Smooth muscle cell (in vitro differentiated cells): ENCODE data around the gene ARHGDIG. TPM values are rescaled to one million over a fixed set of nuclear protein-coding genes. Genes with fewer than 3 reads are reported as not detected.

Experiments
- DNase-seq: peaks from one replicate; lab custom pipeline; 2025; ENCODE audit not compliant: unreplicated experiment; lab: John Stamatoyannopoulos, UW
- H2AFZ ChIP-seq: fragments of 200-600 bp; sonication (generic); 2 replicates; pipeline ENCODE4 v1.6.0; 2016; ENCODE audit warnings: antibody characterized with exemption, low read depth, mild to moderate bottlenecking
- H3F3A ChIP-seq: fragments of 200-600 bp; sonication (generic); 2 replicates; pipeline ENCODE4 v1.6.0; 2017; ENCODE audit warnings: antibody characterized with exemption, low read depth
- H3K27ac ChIP-seq: fragments of 200-600 bp; sonication (generic); 2 replicates; pipeline ENCODE4 v1.5.1; 2016; ENCODE audit warnings: low read depth, mild to moderate bottlenecking
- H3K27me3 ChIP-seq: fragments of 200-600 bp; sonication (generic); 2 replicates; pipeline ENCODE4 v1.6.1; 2016; ENCODE audit warnings: low read depth, mild to moderate bottlenecking
- H3K36me3 ChIP-seq: fragments of 200-600 bp; sonication (generic); 2 replicates; pipeline ENCODE4 v1.5.1; 2016; ENCODE audit warnings: low read depth
- H3K4me1 ChIP-seq: fragments of 200-600 bp; sonication (generic); 2 replicates; pipeline ENCODE4 v1.5.1; 2016; ENCODE audit warnings: low read depth
- H3K4me2 ChIP-seq: fragments of 200-600 bp; sonication (generic); 2 replicates; pipeline ENCODE4 v1.6.0; 2016; ENCODE audit warnings: mild to moderate bottlenecking
- H3K4me3 ChIP-seq: fragments of 200-600 bp; sonication (generic); 2 replicates; pipeline ENCODE4 v1.5.1; 2016; ENCODE audit warnings: mild to moderate bottlenecking
- H3K79me2 ChIP-seq: fragments of 200-600 bp; sonication (generic); 2 replicates; pipeline ENCODE4 v1.6.0; 2016; ENCODE audit warnings: low read depth, mild to moderate bottlenecking
- H3K9ac ChIP-seq: fragments of 200-600 bp; sonication (generic); 2 replicates; pipeline ENCODE4 v1.6.0; 2016; ENCODE audit warnings: low read depth
- H3K9me3 ChIP-seq: fragments of 200-600 bp; sonication (generic); replicated peaks from 2 replicates; pipeline ENCODE4 v1.5.1; 2016; ENCODE audit warnings: low read depth
- H4K20me1 ChIP-seq: fragments of 200-600 bp; sonication (generic); 2 replicates; pipeline ENCODE4 v1.6.0; 2016; ENCODE audit warnings: low read depth
- WGBS: methylation state at CpG from one replicate; pipeline ENCODE4 v1.1.7; 2016; ENCODE audit warnings: low lambda C conversion rate; 5-methylcytosine and 5-hydroxymethylcytosine counted together
- polyA plus RNA-seq: library from polyadenylated mRNA; unstranded; fragments of >200 nt; fragmentation: Nextera tagmentation; extraction: Ambion mirVana; gene quantifications from 2 replicates; pipeline ENCODE4 v1.2.1, GENCODE V29; 2016
- total RNA-seq: library from RNA; depleted of rRNA; stranded (reverse); fragments of >200 nt; gene quantifications from 2 replicates; pipeline ENCODE4 v1.2.3, GENCODE V29; 2014
- TF ChIP-seq, protein P1 (sequence below): fragments of 200-600 bp; sonication (generic); IDR thresholded peaks from 2 replicates; pipeline ENCODE4 v1.5.1; 2017; ENCODE audit warnings: borderline replicate concordance, mild to moderate bottlenecking, antibody characterized with exemption; ENCODE audit not compliant: insufficient read depth, poor library complexity, severe bottlenecking

ARHGDIG gene
- total and polyA plus RNA-seq, 2 experiments from 2014 or later: 0.58 to 2.9 TPM

DNA sequence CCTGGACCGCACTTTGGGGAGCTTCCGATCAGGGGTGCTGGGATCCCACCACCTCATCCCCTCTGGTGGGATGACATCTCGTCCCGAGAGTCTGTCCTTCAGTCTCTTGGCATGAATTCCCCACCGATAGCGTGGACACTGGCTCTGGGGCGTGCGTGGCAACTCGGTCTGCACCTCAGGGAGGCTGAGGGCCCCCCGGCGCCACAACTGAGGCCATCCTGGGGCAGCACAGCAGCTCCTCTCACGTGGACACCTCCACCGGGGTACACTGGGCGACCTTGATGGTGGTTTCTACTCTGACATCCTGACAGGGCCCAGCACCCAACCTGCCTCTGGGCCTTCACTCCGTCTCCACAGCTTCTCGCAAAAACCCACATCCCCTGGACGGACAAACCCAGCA lies 11.1 kb downstream of the ARHGDIG start:
- H3K9me3 ChIP-seq: no peaks in the 10 kb centered on the region
- H3K4me3 ChIP-seq: no peak overlapping the region
- H3F3A ChIP-seq: no peaks in the 10 kb centered on the region
- WGBS: 98% methylated on average over 17 of the region's 17 CpGs
- TF ChIP-seq, protein P1, sequence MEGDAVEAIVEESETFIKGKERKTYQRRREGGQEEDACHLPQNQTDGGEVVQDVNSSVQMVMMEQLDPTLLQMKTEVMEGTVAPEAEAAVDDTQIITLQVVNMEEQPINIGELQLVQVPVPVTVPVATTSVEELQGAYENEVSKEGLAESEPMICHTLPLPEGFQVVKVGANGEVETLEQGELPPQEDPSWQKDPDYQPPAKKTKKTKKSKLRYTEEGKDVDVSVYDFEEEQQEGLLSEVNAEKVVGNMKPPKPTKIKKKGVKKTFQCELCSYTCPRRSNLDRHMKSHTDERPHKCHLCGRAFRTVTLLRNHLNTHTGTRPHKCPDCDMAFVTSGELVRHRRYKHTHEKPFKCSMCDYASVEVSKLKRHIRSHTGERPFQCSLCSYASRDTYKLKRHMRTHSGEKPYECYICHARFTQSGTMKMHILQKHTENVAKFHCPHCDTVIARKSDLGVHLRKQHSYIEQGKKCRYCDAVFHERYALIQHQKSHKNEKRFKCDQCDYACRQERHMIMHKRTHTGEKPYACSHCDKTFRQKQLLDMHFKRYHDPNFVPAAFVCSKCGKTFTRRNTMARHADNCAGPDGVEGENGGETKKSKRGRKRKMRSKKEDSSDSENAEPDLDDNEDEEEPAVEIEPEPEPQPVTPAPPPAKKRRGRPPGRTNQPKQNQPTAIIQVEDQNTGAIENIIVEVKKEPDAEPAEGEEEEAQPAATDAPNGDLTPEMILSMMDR: no peak
- no peaks in the 10 kb centered on the region for H4K20me1 ChIP-seq
- no peak overlapping the region for H2AFZ ChIP-seq
- no peaks in the 10 kb centered on the region for H3K27me3 ChIP-seq
- no peak overlapping the region for H3K4me2 ChIP-seq
- no peaks in the 10 kb centered on the region for H3K36me3 ChIP-seq
- no peaks in the 10 kb centered on the region for H3K4me1 ChIP-seq
- no peak for DNase-seq
- H3K9ac ChIP-seq: no peak overlapping the region
- H3K79me2 ChIP-seq: no peaks in the 10 kb centered on the region
- H3K27ac ChIP-seq: no peak overlapping the region

- H3K4me3 ChIP-seq: no peak overlapping the region
- no peaks in the 10 kb centered on the region for H4K20me1 ChIP-seq
- DNase-seq: no peak
- no peak overlapping the region for H3K27ac ChIP-seq
- H3K4me1 ChIP-seq: no peaks in the 10 kb centered on the region
- 94% methylated on average over 19 of the region's 32 CpGs for WGBS
- no peak overlapping the region for H3K4me2 ChIP-seq
- H3K27me3 ChIP-seq: no peaks in the 10 kb centered on the region
- H3K9ac ChIP-seq: no peak overlapping the region
- H3F3A ChIP-seq: no peaks in the 10 kb centered on the region
- H2AFZ ChIP-seq: no peak overlapping the region
- TF ChIP-seq, protein P1: no peak
- no peaks in the 10 kb centered on the region for H3K36me3 ChIP-seq
- H3K79me2 ChIP-seq: no peaks in the 10 kb centered on the region
- H3K9me3 ChIP-seq: no peaks in the 10 kb centered on the region
Observed at GRCh38 chr16:293043-293775, 12.8 kb downstream of the ARHGDIG start.

GRCh38 chr16:296276-296675 lies 15.9 kb downstream of the ARHGDIG start:
- Histone ChIP-seq H3K9me3 (no peaks in the 10 kb centered on the region), H3F3A (no peaks in the 10 kb centered on the region), H3K4me3 (no peak overlapping the region), H3K79me2 (no peaks in the 10 kb centered on the region), H3K9ac (no peak overlapping the region), H2AFZ (no peak overlapping the region), H3K36me3 (no peaks in the 10 kb centered on the region), H3K27ac (no peak overlapping the region), H4K20me1 (peaks cover 12% of the 10 kb centered on the region), H3K27me3 (no peaks in the 10 kb centered on the region), H3K4me2 (no peak overlapping the region), H3K4me1 (no peaks in the 10 kb centered on the region)
- 98% methylated on average over 12 of the region's 14 CpGs for WGBS
- DNase-seq: no peak
- TF ChIP-seq, protein P1: no peak
